Fibroblast of the aortic adventitia (primary cell): ENCODE data around the gene PPHLN1. TPM values are rescaled to one million over a fixed set of nuclear protein-coding genes. Genes with fewer than 3 reads are reported as not detected.

ENCODE experiments used
- DNase-seq: peaks from one replicate; pipeline ENCODE4 v3.0.0-alpha.2; 2010; ENCODE audit warnings: low read depth
- H3K4me3 ChIP-seq: 2 replicates; pipeline ENCODE4 v1.5.1; 2011; ENCODE audit warnings: low read depth, mild to moderate bottlenecking, control low read depth, low read length, moderate library complexity
- total RNA-seq: library from RNA; depleted of rRNA; stranded (reverse); fragments of >200 nt; gene quantifications from 2 replicates; pipeline ENCODE4 v1.2.3, GENCODE V29; 2012; ENCODE audit warnings: low replicate concordance
- TF ChIP-seq, protein P1 (sequence below): IDR thresholded peaks from 2 replicates; pipeline ENCODE4 v1.5.1; 2011; ENCODE audit warnings: mild to moderate bottlenecking, low read length, control low read depth, inconsistent platforms; ENCODE audit not compliant: insufficient read depth

The PPHLN1 gene
- total RNA-seq, 1 donor, result 74.7 TPM

DNA sequence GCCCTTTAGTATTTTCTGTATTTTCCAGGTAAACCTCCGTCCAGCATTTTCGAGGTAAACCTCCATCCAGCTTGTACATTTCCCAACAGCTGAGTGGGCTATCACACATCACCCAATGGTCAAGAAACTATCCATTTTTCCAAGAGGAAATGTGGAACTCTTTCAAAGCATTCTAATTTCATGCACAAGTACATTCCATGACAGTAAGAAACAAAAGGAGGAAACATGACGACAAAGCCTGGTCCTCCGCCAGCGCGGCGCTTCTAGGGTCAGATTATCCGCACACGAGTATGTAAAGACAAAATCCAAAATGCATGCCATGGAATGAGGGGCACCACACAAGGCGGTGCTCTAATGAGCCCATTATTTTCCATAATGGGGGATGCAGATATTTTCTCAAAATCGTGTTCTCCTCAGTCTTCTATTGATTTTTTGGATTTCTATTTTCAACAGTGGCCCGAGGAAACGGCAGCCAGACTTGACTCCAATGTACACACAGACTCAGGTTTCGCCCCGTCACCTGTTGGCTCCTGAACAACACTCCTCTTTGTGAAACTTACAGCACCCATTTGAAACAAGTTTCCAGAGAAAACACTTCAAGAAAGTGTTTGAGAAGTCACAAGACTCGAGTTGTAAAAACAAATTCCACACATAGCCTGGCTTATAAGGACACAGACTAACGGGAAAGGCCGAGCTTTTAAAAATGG, 156.2 kb downstream of the PPHLN1 start:
- peak; percentile 75 for DNase-seq
- peak overlapping the region; percentile 85 for H3K4me3 ChIP-seq
- TF ChIP-seq, protein P1, sequence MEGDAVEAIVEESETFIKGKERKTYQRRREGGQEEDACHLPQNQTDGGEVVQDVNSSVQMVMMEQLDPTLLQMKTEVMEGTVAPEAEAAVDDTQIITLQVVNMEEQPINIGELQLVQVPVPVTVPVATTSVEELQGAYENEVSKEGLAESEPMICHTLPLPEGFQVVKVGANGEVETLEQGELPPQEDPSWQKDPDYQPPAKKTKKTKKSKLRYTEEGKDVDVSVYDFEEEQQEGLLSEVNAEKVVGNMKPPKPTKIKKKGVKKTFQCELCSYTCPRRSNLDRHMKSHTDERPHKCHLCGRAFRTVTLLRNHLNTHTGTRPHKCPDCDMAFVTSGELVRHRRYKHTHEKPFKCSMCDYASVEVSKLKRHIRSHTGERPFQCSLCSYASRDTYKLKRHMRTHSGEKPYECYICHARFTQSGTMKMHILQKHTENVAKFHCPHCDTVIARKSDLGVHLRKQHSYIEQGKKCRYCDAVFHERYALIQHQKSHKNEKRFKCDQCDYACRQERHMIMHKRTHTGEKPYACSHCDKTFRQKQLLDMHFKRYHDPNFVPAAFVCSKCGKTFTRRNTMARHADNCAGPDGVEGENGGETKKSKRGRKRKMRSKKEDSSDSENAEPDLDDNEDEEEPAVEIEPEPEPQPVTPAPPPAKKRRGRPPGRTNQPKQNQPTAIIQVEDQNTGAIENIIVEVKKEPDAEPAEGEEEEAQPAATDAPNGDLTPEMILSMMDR, result no peak

- H3K4me3 ChIP-seq, result peak overlapping the region; percentile 85
- DNase-seq, result peak; percentile 64
- TF ChIP-seq, protein P1, result peak; percentile 60
Observed at GRCh38 chr12:42482748-42483520, 157.0 kb downstream of the PPHLN1 start.

DNA sequence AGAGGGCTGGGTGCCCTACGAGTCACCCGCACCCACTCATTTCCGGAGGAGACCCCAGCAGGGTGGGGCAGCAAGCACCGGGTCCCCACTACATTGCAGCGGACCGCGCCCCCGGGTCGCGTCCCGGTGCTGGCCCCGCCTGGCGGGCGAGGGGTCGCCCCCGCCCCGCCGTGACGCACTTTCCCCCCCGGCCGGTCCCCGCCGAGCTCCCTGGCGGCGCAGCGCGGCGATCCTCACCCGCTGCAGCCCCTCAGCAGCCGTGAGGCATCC, 157.5 kb downstream of the PPHLN1 start:
- TF ChIP-seq, protein P1, result no peak
- H3K4me3 ChIP-seq, result peak overlapping the region; percentile 85
- DNase-seq, result no peak

GRCh38 chr12:42484996-42485395, 159.0 kb downstream of the PPHLN1 start:
- no peak overlapping the region for H3K4me3 ChIP-seq
- DNase-seq, result peak; percentile 25
- TF ChIP-seq, protein P1, result no peak

DNA sequence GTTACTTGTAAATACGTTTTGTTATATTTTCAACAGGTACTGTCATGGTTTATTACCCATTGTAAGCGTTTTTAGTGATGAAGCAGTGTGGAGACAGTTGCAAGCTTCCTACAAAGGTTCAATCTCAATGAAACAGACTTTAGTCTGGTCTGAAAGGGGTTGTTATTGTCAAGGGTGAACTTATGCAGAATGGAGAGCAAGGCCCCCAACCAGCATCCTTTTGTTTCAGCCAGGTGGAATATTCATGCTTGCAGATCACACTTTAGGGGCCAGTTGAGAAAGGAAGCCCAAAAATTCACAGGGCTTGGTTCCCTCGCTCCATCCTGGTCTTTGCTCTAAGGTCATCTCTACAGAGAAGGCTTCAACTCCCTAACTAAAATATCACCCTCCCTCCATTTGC, 159.9 kb downstream of the PPHLN1 start:
- DNase-seq, result no peak
- no peak overlapping the region for H3K4me3 ChIP-seq
- TF ChIP-seq, protein P1, result no peak

DNA sequence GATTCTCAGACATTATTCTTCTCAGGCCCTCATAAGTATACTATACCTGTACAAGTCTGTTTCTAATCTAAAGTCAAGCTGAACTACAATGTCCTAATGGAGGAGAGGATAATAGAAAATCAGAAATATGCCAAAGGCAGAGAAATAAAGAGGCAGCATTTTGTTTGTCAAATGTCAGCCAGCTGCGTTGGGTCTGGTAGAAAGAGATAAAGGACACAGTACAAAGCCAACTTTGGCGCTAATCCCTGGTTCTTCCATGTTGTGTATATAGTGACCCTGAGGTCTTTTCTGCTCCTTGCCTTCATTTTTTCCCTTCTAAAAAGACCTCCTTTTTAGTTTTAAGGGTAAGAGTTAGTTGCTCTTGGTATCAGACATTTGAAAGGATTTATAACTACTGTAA, 160.4 kb downstream of the PPHLN1 start:
- DNase-seq, result no peak
- TF ChIP-seq, protein P1, result no peak

More for the DNA sequence above, 160.4 kb downstream of the PPHLN1 start:
- H3K4me3 ChIP-seq, result no peak overlapping the region
